Endothelial cell (in vitro differentiated cells): ENCODE results near the gene INPP5J. TPM values are rescaled to one million over a fixed set of nuclear protein-coding genes. Genes with fewer than 3 reads are reported as not detected.

Experiments used
- DNase-seq: peaks from one replicate; pipeline ENCODE4 v3.0.0; 2021; ENCODE audit warnings: low spot score
- H3K27ac Mint-ChIP-seq: one replicate; pipeline ENCODE4 v1.8.0; 2021; ENCODE audit warnings: mixed read lengths, inconsistent platforms; ENCODE audit not compliant: unreplicated experiment
- H3K27me3 Mint-ChIP-seq: one replicate; pipeline ENCODE4 v1.8.0; 2021; ENCODE audit warnings: mild to moderate bottlenecking, moderate library complexity, mixed read lengths, inconsistent platforms; ENCODE audit not compliant: unreplicated experiment
- H3K36me3 Mint-ChIP-seq: one replicate; pipeline ENCODE4 v1.8.0; 2021; ENCODE audit warnings: mild to moderate bottlenecking, low read depth, mixed read lengths, inconsistent platforms; ENCODE audit not compliant: unreplicated experiment
- H3K4me1 Mint-ChIP-seq: one replicate; pipeline ENCODE4 v1.8.0; 2021; ENCODE audit warnings: mild to moderate bottlenecking, mixed read lengths, inconsistent platforms; ENCODE audit not compliant: unreplicated experiment
- H3K4me3 Mint-ChIP-seq: one replicate; pipeline ENCODE4 v1.8.0; 2021; ENCODE audit warnings: mild to moderate bottlenecking, mixed read lengths, inconsistent platforms; ENCODE audit not compliant: unreplicated experiment
- H3K9me3 Mint-ChIP-seq: one replicate; pipeline ENCODE4 v1.8.0; 2021; ENCODE audit warnings: mixed read lengths, inconsistent platforms; ENCODE audit not compliant: unreplicated experiment
- total RNA-seq: library from RNA; stranded (reverse); fragmentation: NEBNext Ultra II Directional; extraction: Animal tissue kit (Norgen Biotek cat#: 25700); gene quantifications from one replicate; pipeline ENCODE4 v1.2.1, GENCODE V29; 2021; ENCODE audit not compliant: unreplicated experiment
- TF ChIP-seq, protein P1 (sequence below): fragments of 200-600 bp; sonication (generic); IDR thresholded peaks from one replicate; pipeline ENCODE4 v1.5.0; 2021; ENCODE audit warnings: antibody characterized with exemption; ENCODE audit not compliant: unreplicated experiment

The INPP5J gene
- total RNA-seq, 1 donor from 2014 or later, result 2.8 TPM

- Mint-ChIP-seq H3K4me3 (no peak overlapping the region), H3K4me1 (peaks cover 12% of the 10 kb centered on the region), H3K36me3 (peaks cover 3% of the 10 kb centered on the region), H3K27ac (no peak overlapping the region), H3K27me3 (peaks cover 4% of the 10 kb centered on the region), H3K9me3 (no peaks in the 10 kb centered on the region)
- TF ChIP-seq, protein P1, sequence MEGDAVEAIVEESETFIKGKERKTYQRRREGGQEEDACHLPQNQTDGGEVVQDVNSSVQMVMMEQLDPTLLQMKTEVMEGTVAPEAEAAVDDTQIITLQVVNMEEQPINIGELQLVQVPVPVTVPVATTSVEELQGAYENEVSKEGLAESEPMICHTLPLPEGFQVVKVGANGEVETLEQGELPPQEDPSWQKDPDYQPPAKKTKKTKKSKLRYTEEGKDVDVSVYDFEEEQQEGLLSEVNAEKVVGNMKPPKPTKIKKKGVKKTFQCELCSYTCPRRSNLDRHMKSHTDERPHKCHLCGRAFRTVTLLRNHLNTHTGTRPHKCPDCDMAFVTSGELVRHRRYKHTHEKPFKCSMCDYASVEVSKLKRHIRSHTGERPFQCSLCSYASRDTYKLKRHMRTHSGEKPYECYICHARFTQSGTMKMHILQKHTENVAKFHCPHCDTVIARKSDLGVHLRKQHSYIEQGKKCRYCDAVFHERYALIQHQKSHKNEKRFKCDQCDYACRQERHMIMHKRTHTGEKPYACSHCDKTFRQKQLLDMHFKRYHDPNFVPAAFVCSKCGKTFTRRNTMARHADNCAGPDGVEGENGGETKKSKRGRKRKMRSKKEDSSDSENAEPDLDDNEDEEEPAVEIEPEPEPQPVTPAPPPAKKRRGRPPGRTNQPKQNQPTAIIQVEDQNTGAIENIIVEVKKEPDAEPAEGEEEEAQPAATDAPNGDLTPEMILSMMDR, result peak; percentile 60
- DNase-seq, result peak; percentile 81
These were observed 26.3 kb downstream of the INPP5J start for GRCh38 chr22:31148953-31149627.

DNA sequence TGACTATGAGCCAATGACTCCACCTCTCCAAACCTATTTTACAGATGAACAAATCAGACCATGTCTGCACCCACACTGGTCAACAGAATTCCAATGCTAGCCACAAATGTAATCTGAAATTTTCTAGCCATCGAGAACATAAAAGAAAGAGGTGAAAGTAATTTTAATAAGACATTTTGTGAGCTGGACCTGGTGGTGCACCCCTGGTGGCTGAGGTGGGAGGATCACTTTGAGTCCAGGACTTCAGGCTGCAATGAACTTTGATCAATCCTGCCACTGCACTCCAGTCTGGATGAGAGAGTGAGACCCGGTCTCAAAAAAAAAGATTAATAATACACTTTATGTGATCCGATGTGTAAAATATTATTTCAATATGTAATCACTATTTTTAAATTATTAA lies 27.8 kb downstream of the INPP5J start:
- Mint-ChIP-seq H3K27me3 (peaks cover 6% of the 10 kb centered on the region), H3K4me3 (no peak overlapping the region), H3K9me3 (no peaks in the 10 kb centered on the region), H3K27ac (no peak overlapping the region), H3K36me3 (peaks cover 6% of the 10 kb centered on the region), H3K4me1 (peaks cover 12% of the 10 kb centered on the region)
- TF ChIP-seq, protein P1, result peak; percentile 53
- no peak for DNase-seq

DNA sequence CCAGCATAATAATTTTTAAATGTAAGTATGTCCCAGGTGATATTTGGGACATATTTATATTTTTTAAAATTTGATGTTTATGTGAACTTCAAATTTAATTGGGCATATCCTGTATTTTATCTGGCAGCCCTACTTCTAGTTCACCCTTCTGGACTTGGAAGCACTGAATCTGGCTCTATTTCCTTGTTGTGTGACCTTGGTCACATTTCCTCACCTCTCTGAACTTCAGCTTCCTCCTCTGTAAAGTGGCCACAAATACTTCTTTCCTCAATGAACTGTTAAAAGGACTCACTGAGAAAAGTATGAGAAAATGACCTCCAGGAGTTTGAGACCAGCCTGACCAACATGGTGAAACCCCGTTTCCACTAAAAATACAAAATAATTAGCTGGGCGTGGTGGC lies 29.1 kb downstream of the INPP5J start:
- H3K9me3 Mint-ChIP-seq, result no peaks in the 10 kb centered on the region
- H3K4me1 Mint-ChIP-seq, result peaks cover 12% of the 10 kb centered on the region
- no peak overlapping the region for H3K27ac Mint-ChIP-seq
- no peak overlapping the region for H3K4me3 Mint-ChIP-seq
- H3K27me3 Mint-ChIP-seq, result peaks cover 7% of the 10 kb centered on the region
- TF ChIP-seq, protein P1, result no peak
- DNase-seq, result no peak
- peaks cover 7% of the 10 kb centered on the region for H3K36me3 Mint-ChIP-seq

GRCh38 chr22:31153357-31153756 lies 30.6 kb downstream of the INPP5J start:
- TF ChIP-seq, protein P1, result no peak
- no peak overlapping the region for H3K4me3 Mint-ChIP-seq
- H3K27me3 Mint-ChIP-seq, result peaks cover 7% of the 10 kb centered on the region
- H3K9me3 Mint-ChIP-seq, result no peaks in the 10 kb centered on the region
- H3K27ac Mint-ChIP-seq, result no peak overlapping the region
- DNase-seq, result no peak
- H3K4me1 Mint-ChIP-seq, result peaks cover 12% of the 10 kb centered on the region
- peaks cover 4% of the 10 kb centered on the region for H3K36me3 Mint-ChIP-seq

- Mint-ChIP-seq H3K27me3 (peaks cover 13% of the 10 kb centered on the region), H3K36me3 (peaks cover 4% of the 10 kb centered on the region), H3K9me3 (no peaks in the 10 kb centered on the region), H3K4me3 (no peak overlapping the region), H3K4me1 (peaks cover 1% of the 10 kb centered on the region), H3K27ac (no peak overlapping the region)
- no peak for DNase-seq
- TF ChIP-seq, protein P1, result no peak
These were observed 32.2 kb downstream of the INPP5J start for GRCh38 chr22:31154975-31155374.
